SK-N-SH treated with all-trans-retinoic acid at 6 μM for 48 hours (cell line): ENCODE data around the gene EGFLAM.

ENCODE experiments used
- ATAC-seq: fragments of 200-7000 bp; cut with Tn5 transposase; 3 replicates; pipeline ENCODE4 v1.9.1; 2020; ENCODE audit warnings: mild to moderate bottlenecking, moderate library complexity
- ARNTL ChIP-seq: fragments of 450-650 bp; formaldehyde crosslinking; IDR thresholded peaks from 2 replicates; pipeline ENCODE4 v1.5.0; 2020; ENCODE audit warnings: low read depth, mild to moderate bottlenecking, moderate library complexity, borderline replicate concordance
- BACH2 ChIP-seq: fragments of 250-450 bp; sonication (Bioruptor Pico); IDR thresholded peaks from 2 replicates; pipeline ENCODE4 v1.9.0; 2021; ENCODE audit warnings: mild to moderate bottlenecking, borderline replicate concordance
- CREB5 ChIP-seq: fragments of 250-450 bp; sonication (Bioruptor Pico); IDR thresholded peaks from 2 replicates; pipeline ENCODE4 v1.5.1; 2020; ENCODE audit warnings: low read depth, mild to moderate bottlenecking, moderate library complexity
- CSDC2 ChIP-seq: fragments of 250-450 bp; sonication (Bioruptor Pico); IDR thresholded peaks from 2 replicates; pipeline ENCODE4 v1.5.0; 2020; ENCODE audit warnings: mild to moderate bottlenecking, moderate library complexity
- CSRNP3 ChIP-seq: fragments of 250-450 bp; sonication (Bioruptor Pico); IDR thresholded peaks from 2 replicates; pipeline ENCODE4 v1.5.1; 2021; ENCODE audit warnings: mild to moderate bottlenecking, moderate library complexity
- ESRRG ChIP-seq: fragments of 250-450 bp; sonication (Bioruptor Pico); IDR thresholded peaks from 2 replicates; pipeline ENCODE4 v1.6.1; 2021; ENCODE audit warnings: mild to moderate bottlenecking
- GLIS3 ChIP-seq: fragments of 250-450 bp; sonication (Bioruptor Pico); IDR thresholded peaks from 2 replicates; pipeline ENCODE4 v1.5.0; 2020; ENCODE audit warnings: mild to moderate bottlenecking, moderate library complexity
- ISL1 ChIP-seq: fragments of 250-450 bp; sonication (Bioruptor Pico); IDR thresholded peaks from 2 replicates; pipeline ENCODE4 v2.1.2; 2022; ENCODE audit warnings: mild to moderate bottlenecking, moderate library complexity
- OSR1 ChIP-seq: fragments of 250-450 bp; sonication (Bioruptor Pico); IDR thresholded peaks from 2 replicates; pipeline ENCODE4 v1.8.0; 2022; ENCODE audit warnings: moderate library complexity, mild to moderate bottlenecking, inconsistent platforms
- PATZ1 ChIP-seq: fragments of 250-450 bp; sonication (Bioruptor Pico); IDR thresholded peaks from 2 replicates; pipeline ENCODE4 v1.8.0; 2020; ENCODE audit warnings: mild to moderate bottlenecking, moderate library complexity, borderline replicate concordance
- POU6F1 ChIP-seq: fragments of 250-450 bp; sonication (Bioruptor Pico); IDR thresholded peaks from 2 replicates; pipeline ENCODE4 v1.8.0; 2021; ENCODE audit warnings: low read depth, mild to moderate bottlenecking, moderate library complexity, borderline replicate concordance
- PPARA ChIP-seq: fragments of 250-450 bp; sonication (Bioruptor Pico); IDR thresholded peaks from 2 replicates; pipeline ENCODE4 v1.5.0; 2020; ENCODE audit warnings: mild to moderate bottlenecking, borderline replicate concordance
- RARB ChIP-seq: fragments of 250-450 bp; sonication (Bioruptor Pico); IDR thresholded peaks from 2 replicates; pipeline ENCODE4 v1.8.0; 2021; ENCODE audit warnings: mild to moderate bottlenecking, moderate library complexity
- SNAI2 ChIP-seq: fragments of 250-450 bp; sonication (Bioruptor Pico); IDR thresholded peaks from 2 replicates; pipeline ENCODE4 v1.5.0; 2020; ENCODE audit warnings: mild to moderate bottlenecking, moderate library complexity
- TCF4 ChIP-seq: fragments of 250-450 bp; sonication (Bioruptor Pico); IDR thresholded peaks from 2 replicates; pipeline ENCODE4 v1.8.0; 2021; ENCODE audit warnings: mild to moderate bottlenecking, moderate library complexity, borderline replicate concordance
- TOX ChIP-seq: fragments of 250-450 bp; sonication (Bioruptor Pico); IDR thresholded peaks from 2 replicates; pipeline ENCODE4 v1.8.0; 2021; ENCODE audit warnings: mild to moderate bottlenecking, moderate library complexity, borderline replicate concordance
- TSHZ2 ChIP-seq: fragments of 250-450 bp; sonication (Bioruptor Pico); IDR thresholded peaks from 2 replicates; pipeline ENCODE4 v1.5.0; 2020; ENCODE audit warnings: mild to moderate bottlenecking, moderate library complexity
- ZFP30 ChIP-seq: fragments of 450-650 bp; formaldehyde crosslinking; IDR thresholded peaks from 2 replicates; pipeline ENCODE4 v1.5.0; 2022; ENCODE audit warnings: mild to moderate bottlenecking, moderate library complexity
- ZNF565 ChIP-seq: fragments of 450-650 bp; formaldehyde crosslinking; conservative IDR thresholded peaks from 2 replicates; pipeline ENCODE4 v1.5.0; 2020; ENCODE audit warnings: low read depth, mild to moderate bottlenecking, moderate library complexity
- ZNF8 ChIP-seq: fragments of 450-650 bp; formaldehyde crosslinking; IDR thresholded peaks from 2 replicates; pipeline ENCODE4 v1.5.0; 2020; ENCODE audit warnings: mild to moderate bottlenecking, moderate library complexity

Gene EGFLAM

GRCh38 chr5:38367966-38368365, 109.6 kb downstream of the EGFLAM start:
- ATAC-seq: no peak
- TF ChIP-seq SNAI2 (CRISPR knock-in tag) (no peak), TOX (CRISPR knock-in tag) (no peak), POU6F1 (CRISPR knock-in tag) (no peak), ARNTL (CRISPR knock-in tag) (no peak), CSDC2 (no peak), ISL1 (CRISPR knock-in tag) (no peak), TSHZ2 (CRISPR knock-in tag) (no peak), CREB5 (CRISPR knock-in tag) (no peak), ESRRG (CRISPR knock-in tag) (no peak), RARB (CRISPR knock-in tag) (no peak), GLIS3 (CRISPR knock-in tag) (no peak), ZNF8 (CRISPR knock-in tag) (no peak), OSR1 (CRISPR knock-in tag) (no peak)

GRCh38 chr5:38369692-38370091, 111.3 kb downstream of the EGFLAM start:
- TF ChIP-seq CSRNP3 (CRISPR knock-in tag) (no peak), POU6F1 (CRISPR knock-in tag) (no peak), RARB (CRISPR knock-in tag) (no peak), PPARA (no peak), ARNTL (CRISPR knock-in tag) (no peak), ZNF565 (CRISPR knock-in tag) (no peak), ISL1 (CRISPR knock-in tag) (no peak), TCF4 (no peak), SNAI2 (CRISPR knock-in tag) (no peak)
- TF ChIP-seq, all 23 proteins: peak for 0
- no peak for ATAC-seq

- no peak for ATAC-seq
- TF ChIP-seq BACH2 (CRISPR knock-in tag): no peak
- no peak for TF ChIP-seq SNAI2 (CRISPR knock-in tag)
- no peak for TF ChIP-seq TCF4
- TF ChIP-seq CSDC2: no peak
- no peak for TF ChIP-seq ZNF565 (CRISPR knock-in tag)
- no peak for TF ChIP-seq ZFP30 (CRISPR knock-in tag)
- TF ChIP-seq CSRNP3 (CRISPR knock-in tag): no peak
- no peak for TF ChIP-seq TOX (CRISPR knock-in tag)
- TF ChIP-seq CREB5 (CRISPR knock-in tag): no peak
- TF ChIP-seq PATZ1: no peak
These were observed 112.2 kb downstream of the EGFLAM start for GRCh38 chr5:38370358-38371100.
